ENCODE measurements around the gene LGALS3BP.

Gene LGALS3BP

GRCh38 chr17:79017546-79018369, 38.0 kb upstream of the LGALS3BP start:
- in situ Hi-C loops (cut with MboI; ENCODE audit: low sequenced_read_pairs): loop anchor here (25.0 kb wide), 1 partner anchor 530 kb away; no protein-coding TSS in a partner anchor

GRCh38 chr17:79014158-79014758, 34.5 kb upstream of the LGALS3BP start:
- in situ Hi-C loops (cut with MboI; ENCODE audit: low sequenced_read_pairs): loop anchor here (25.0 kb wide), 1 partner anchor 527 kb away; no protein-coding TSS in a partner anchor

DNA sequence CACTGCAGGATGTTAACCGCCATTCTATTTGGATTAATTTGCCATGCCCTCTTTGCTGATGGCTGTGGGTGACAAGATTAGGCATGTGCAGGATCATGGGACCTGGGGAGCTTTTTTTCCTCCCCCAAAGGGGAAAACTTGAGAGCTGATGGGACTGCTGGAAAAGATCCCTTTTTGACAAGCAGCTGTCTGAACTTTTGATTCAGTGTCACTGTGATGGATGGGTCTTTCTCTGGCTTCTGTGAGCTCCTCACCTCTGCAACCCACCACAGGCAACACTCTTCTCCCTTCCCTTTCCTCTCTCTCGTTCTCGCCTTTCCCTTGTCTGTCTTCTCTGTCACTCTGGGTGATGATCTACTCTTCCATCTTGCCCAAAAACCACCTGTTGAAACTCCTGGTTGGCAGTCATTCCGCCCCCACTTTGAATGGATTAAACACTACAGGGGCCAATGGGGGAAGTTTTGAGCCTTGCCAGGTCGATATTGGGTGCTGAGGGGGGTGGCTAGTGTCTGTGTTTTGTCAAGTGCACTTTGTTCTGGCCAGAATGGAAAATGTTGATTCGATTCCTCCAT, 32.9 kb upstream of the LGALS3BP start:
- in situ Hi-C loops (cut with MboI; ENCODE audit: low sequenced_read_pairs): loop anchor here (25.0 kb wide), 1 partner anchor 525 kb away; no protein-coding TSS in a partner anchor

DNA sequence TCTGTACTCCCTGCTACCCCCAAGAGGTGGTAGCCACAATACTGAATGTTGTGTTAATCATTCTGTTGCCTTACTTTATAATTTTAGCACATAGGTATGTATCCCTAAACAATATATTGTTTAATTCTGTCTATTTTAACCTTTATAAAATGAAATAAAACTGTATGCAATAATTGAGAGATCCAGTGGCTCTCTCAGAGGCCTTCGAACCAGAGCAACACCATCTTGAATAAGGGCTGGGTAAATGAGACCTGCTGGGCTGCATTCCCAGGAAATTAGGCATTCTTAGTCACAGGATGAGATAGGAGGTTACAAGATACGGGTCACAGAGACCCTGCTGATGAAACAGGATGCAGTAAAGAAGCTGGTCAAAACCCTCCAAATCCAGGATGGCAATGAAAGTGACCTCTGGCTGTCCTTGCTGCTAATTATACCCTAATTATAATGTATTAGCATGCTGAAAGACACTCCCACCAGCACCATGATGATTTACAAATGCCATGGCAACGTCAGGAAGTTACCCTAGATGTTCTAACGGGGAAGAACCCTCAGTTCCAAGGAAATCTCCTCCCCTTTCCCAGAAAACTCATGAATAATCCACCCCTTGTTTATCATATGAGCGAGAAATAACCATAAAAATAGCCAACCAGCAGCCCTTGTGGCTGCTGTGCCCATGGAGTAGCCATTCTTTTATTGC, 31.9 kb upstream of the LGALS3BP start:
- in situ Hi-C loops (cut with MboI; ENCODE audit: low sequenced_read_pairs): loop anchor here (25.0 kb wide), 1 partner anchor 524 kb away; no protein-coding TSS in a partner anchor

- in situ Hi-C loops (cut with MboI; ENCODE audit: low sequenced_read_pairs): loop anchor here (25.0 kb wide), 1 partner anchor 523 kb away; no protein-coding TSS in a partner anchor
These were observed 30.6 kb upstream of the LGALS3BP start for GRCh38 chr17:79010304-79010646.

- in situ Hi-C loops (cut with MboI; ENCODE audit: low sequenced_read_pairs): loop anchor here (25.0 kb wide), 1 partner anchor 522 kb away; no protein-coding TSS in a partner anchor
These were observed 29.9 kb upstream of the LGALS3BP start, which contains the start of gene CANT1 for GRCh38 chr17:79009397-79010303. Gene CANT1 (minus strand): TSS chr17:79009764. CDS start chr17:78997622, 12,142 bp downstream.

- in situ Hi-C loops (cut with MboI; ENCODE audit: low sequenced_read_pairs): loop anchor here (25.0 kb wide), 1 partner anchor 522 kb away; no protein-coding TSS in a partner anchor
These were observed 29.1 kb upstream of the LGALS3BP start for GRCh38 chr17:79008666-79009387.

- in situ Hi-C loops (cut with MboI; ENCODE audit: low sequenced_read_pairs): loop anchor here (25.0 kb wide), 1 partner anchor 520 kb away; no protein-coding TSS in a partner anchor
These were observed 28.0 kb upstream of the LGALS3BP start for GRCh38 chr17:79007504-79008381.

DNA sequence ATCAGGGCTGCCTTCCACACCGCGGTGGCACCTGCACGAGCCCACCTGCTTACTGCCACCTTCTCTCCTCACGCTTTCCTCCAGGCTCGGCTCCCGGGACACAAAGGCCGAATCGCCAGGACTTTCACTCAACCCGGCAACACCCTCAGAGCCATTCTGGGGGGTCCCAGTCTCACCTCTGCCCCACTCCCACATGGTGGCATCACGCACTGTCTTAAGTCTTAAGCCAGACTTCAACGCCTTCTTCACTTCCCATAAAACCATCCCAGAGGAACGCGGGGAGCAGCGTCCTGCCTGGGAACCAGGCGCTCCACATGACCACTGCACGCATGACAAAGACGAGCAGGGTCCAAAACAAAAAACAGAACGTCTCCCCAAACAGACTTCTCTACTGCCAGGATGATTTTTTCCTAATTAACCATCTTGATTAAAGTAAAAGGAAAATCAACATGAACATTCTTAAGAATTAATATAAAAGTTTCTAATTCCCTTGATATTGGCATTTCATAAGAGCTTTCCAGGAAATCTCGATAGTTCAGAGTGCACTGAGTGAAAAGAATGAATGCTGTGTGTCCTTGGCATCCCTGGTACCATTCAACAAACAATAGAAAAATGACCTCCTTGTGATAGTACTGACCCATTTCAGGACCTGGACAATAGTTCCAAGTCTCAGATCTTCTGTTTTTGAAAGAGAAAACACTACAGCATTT, 27.2 kb upstream of the LGALS3BP start:
- in situ Hi-C loops (cut with MboI; ENCODE audit: low sequenced_read_pairs): loop anchor here (25.0 kb wide), 1 partner anchor 520 kb away; no protein-coding TSS in a partner anchor

GRCh38 chr17:79006046-79006445, 26.3 kb upstream of the LGALS3BP start:
- in situ Hi-C loops (cut with MboI; ENCODE audit: low sequenced_read_pairs): loop anchor here (25.0 kb wide), 1 partner anchor 519 kb away; no protein-coding TSS in a partner anchor

DNA sequence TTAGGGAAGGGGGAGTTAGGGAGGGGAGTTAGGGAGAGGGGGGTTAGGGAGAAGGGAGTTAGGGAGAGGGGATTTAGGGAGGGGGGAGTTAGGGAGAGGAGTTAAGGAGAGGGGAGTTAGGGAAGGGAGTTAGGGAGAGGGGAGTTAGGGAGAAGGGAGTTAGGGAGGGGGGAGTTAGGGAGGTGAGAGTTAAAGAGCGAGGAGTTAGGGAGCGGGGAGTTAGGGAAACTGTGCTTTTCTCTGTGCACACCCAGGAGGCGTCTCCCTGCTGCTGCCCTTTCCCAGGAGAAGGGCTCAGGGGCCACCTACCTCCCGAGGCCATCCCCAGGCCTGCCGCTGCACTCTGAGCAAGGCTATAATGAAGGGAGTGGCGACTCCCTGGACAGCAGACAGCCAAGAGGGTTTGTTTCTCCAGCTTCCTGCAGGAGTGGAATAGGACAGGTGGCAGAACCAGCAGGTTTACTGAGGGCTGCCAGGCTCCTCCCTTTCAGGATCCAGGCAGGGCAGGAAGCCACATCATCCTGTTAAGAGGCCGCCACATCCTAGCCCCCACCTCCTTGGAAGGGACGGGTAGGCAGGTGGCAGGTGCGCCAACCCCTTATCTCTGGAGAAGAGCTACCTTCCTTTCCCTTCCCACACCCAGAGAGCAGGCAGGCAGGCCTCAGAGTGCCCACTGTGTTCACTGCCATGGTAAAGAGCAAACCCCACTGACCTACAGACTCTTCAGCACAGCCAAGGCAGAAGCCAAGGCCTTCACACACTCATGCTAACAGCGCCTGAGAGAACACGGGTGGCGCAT, 25.5 kb upstream of the LGALS3BP start:
- in situ Hi-C loops (cut with MboI; ENCODE audit: low sequenced_read_pairs): loop anchor here (25.0 kb wide), 1 partner anchor 518 kb away; no protein-coding TSS in a partner anchor

- in situ Hi-C loops (cut with MboI; ENCODE audit: low sequenced_read_pairs): loop anchor here (25.0 kb wide), 1 partner anchor 517 kb away; no protein-coding TSS in a partner anchor
These were observed 24.1 kb upstream of the LGALS3BP start for GRCh38 chr17:79003661-79004411.

DNA sequence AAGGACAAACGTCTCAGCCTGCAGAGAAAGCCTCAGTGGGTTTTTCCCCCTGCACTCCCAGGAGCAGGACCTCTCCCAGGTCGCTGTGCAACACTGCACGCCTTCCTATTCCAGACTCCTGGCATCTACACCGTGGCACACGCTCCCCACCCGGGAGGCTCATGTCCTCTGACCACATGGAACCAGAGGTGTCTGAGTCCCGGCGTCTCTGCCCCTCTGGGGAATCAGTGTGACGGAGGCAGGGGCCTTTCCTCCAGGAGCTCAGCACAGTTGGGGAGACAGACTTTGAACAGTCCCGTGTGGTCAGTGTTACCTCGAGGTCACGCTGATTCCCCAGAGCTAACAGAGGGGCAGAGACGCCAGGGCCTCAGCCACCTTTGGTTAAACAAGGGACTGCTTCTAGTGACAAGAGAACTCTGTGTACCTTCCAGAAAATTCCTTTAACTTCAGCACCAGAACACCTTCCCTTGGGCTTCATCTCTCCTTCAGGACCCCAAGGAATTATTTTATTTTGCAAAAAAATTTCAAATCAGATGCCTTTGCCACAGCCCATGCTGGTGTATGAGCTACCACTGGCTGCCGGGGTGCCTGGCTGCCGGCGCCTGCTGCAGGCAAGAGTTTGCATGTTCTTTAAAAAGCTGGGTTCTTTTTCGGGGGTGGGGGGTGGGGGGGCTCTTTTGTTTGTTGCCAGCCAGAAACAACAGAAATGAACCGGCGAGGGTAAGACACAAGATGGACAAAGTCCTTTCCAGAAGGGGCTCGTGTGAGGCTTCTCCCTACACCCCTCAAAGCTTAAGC, 23.3 kb upstream of the LGALS3BP start:
- in situ Hi-C loops (cut with MboI; ENCODE audit: low sequenced_read_pairs): loop anchor here (25.0 kb wide), 1 partner anchor 516 kb away; no protein-coding TSS in a partner anchor

DNA sequence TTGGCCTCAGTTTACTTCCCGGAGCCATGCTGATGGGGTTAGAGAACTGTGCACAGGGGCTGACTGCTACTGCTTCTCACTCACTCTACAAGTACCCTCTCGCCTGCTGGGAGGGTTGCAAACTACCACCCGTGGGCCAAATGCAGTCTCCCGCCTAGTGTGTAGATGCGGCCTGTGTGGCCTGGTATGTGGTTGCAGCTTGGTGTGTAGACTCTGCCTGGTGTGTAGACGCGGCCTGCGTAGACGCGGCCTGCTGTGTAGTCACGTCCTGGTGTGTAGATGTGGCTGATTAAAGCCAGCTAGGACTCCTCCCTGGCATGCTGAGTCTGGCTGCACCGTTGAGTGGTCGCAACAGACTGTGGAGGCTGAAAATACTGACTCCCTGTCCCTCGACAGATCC, 22.6 kb upstream of the LGALS3BP start:
- in situ Hi-C loops (cut with MboI; ENCODE audit: low sequenced_read_pairs): loop anchor here (25.0 kb wide), 1 partner anchor 515 kb away; no protein-coding TSS in a partner anchor

All from HL-60/S4 treated with phorbol 12-myristate 13-acetate at 8.2 ng/mL for 4 days and 3 days (cell line).